ENCODE data around the gene TRAPPC4. TPM values are rescaled to one million over a fixed set of nuclear protein-coding genes. Genes with fewer than 3 reads are reported as not detected.

The TRAPPC4 gene
- total and polyA plus RNA-seq, 2 donors (not counting 1 experiment from before 2014, with no cell fraction given) = 60.6 to 109 TPM

DNA sequence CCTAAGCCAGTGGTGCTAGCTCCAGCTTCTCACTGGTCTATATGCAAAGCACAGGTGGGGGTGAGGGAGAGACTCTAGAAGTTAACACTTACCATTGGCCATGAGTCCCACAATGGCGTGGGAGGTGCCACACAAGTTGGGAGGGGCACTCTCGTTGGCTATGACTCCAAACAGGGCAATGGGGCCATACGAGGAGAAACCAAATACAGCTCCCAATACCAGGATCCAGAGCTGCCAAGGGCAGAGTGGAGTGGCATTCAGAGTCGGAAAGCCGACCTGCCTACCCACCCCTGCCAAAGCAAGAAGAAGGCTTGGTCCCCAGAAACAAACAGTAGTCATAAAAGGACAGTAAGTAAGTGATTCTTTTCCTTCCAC lies 6.5 kb downstream of the TRAPPC4 start:
- Histone ChIP-seq H3K27me3 (ENCODE audit: control insufficient read depth, insufficient read depth, low read length) (no peaks in the 10 kb centered on the region), H3K36me3 (ENCODE audit: control insufficient read depth, insufficient read depth, low read length) (peaks cover 18% of the 10 kb centered on the region), H3K27ac (ENCODE audit: insufficient read depth, low read length) (no peak overlapping the region), H4K20me1 (ENCODE audit: control insufficient read depth, extremely low read depth, insufficient read depth, low read length) (no peaks in the 10 kb centered on the region), H3K9ac (ENCODE audit: insufficient read depth, low read length) (no peak overlapping the region), H3K4me3 (replicated peaks in 1 of 4; ENCODE audit: control extremely low read depth in 1 of 4, insufficient read depth in 1 of 4, low read depth in 3 of 4, low read length in 4 of 4) (no peak overlapping the region), H3K9me3 (ENCODE audit: control insufficient read depth, insufficient read depth, low read depth, low read length) (no peaks in the 10 kb centered on the region), H2AFZ (ENCODE audit: low read length) (no peak overlapping the region), H3K4me1 (ENCODE audit: control insufficient read depth, extremely low read depth, insufficient read depth, low read length) (peaks cover under 1% of the 10 kb centered on the region), H3K79me2 (ENCODE audit: control insufficient read depth, insufficient read depth, low read length) (peaks cover 17% of the 10 kb centered on the region), H3K4me2 (ENCODE audit: extremely low read depth, insufficient read depth, low read length) (no peak overlapping the region)
- no peak for TF ChIP-seq EZH2 (IDR thresholded peaks at IDR 0.05; ENCODE audit: low read length, missing control alignments)
- TF ChIP-seq, protein P1, sequence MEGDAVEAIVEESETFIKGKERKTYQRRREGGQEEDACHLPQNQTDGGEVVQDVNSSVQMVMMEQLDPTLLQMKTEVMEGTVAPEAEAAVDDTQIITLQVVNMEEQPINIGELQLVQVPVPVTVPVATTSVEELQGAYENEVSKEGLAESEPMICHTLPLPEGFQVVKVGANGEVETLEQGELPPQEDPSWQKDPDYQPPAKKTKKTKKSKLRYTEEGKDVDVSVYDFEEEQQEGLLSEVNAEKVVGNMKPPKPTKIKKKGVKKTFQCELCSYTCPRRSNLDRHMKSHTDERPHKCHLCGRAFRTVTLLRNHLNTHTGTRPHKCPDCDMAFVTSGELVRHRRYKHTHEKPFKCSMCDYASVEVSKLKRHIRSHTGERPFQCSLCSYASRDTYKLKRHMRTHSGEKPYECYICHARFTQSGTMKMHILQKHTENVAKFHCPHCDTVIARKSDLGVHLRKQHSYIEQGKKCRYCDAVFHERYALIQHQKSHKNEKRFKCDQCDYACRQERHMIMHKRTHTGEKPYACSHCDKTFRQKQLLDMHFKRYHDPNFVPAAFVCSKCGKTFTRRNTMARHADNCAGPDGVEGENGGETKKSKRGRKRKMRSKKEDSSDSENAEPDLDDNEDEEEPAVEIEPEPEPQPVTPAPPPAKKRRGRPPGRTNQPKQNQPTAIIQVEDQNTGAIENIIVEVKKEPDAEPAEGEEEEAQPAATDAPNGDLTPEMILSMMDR (conservative IDR thresholded peaks at IDR 0.05 in 1 of 2, IDR thresholded peaks at IDR 0.05 in 1 of 2; ENCODE audit: low read depth in 1 of 2, low read length in 2 of 2) = no peak
- no peak for DNase-seq (ENCODE audit: low read depth in 2 of 2)

DNA sequence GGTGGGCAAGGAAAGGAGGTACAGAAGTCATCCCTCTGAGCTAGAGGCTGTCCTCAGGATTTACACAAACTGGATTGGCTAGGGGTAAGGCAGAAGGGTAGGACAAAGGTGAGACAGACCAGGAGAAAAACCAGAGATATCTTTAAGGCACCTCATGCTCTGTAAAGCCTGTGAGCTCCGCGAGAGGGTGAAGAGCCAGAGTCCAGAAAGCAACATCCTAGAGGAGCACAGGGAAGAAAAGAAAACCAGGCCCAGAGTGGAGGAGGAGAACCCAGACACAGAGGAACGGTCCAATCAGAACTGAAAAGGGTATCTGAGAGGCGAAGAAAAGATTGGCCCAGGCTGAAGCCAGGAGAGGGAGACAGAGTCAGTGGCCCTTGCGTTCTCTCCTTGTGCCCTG lies 7.0 kb downstream of the TRAPPC4 start:
- Histone ChIP-seq H3K27ac (ENCODE audit: insufficient read depth, low read length) (no peak overlapping the region), H3K4me3 (replicated peaks in 1 of 4; ENCODE audit: control extremely low read depth in 1 of 4, insufficient read depth in 1 of 4, low read depth in 3 of 4, low read length in 4 of 4) (no peak overlapping the region), H3K36me3 (ENCODE audit: control insufficient read depth, insufficient read depth, low read length) (peaks cover 18% of the 10 kb centered on the region), H3K9ac (ENCODE audit: insufficient read depth, low read length) (no peak overlapping the region), H3K4me2 (ENCODE audit: extremely low read depth, insufficient read depth, low read length) (no peak overlapping the region), H3K27me3 (ENCODE audit: control insufficient read depth, insufficient read depth, low read length) (no peaks in the 10 kb centered on the region), H3K79me2 (ENCODE audit: control insufficient read depth, insufficient read depth, low read length) (peaks cover 12% of the 10 kb centered on the region), H3K4me1 (ENCODE audit: control insufficient read depth, extremely low read depth, insufficient read depth, low read length) (no peaks in the 10 kb centered on the region), H2AFZ (ENCODE audit: low read length) (no peak overlapping the region), H3K9me3 (ENCODE audit: control insufficient read depth, insufficient read depth, low read depth, low read length) (no peaks in the 10 kb centered on the region), H4K20me1 (ENCODE audit: control insufficient read depth, extremely low read depth, insufficient read depth, low read length) (no peaks in the 10 kb centered on the region)
- TF ChIP-seq EZH2 (IDR thresholded peaks at IDR 0.05; ENCODE audit: low read length, missing control alignments) = no peak
- TF ChIP-seq, protein P1 (conservative IDR thresholded peaks at IDR 0.05 in 1 of 2, IDR thresholded peaks at IDR 0.05 in 1 of 2; ENCODE audit: low read depth in 1 of 2, low read length in 2 of 2) = no peak
- DNase-seq (ENCODE audit: low read depth in 2 of 2) = no peak

DNA sequence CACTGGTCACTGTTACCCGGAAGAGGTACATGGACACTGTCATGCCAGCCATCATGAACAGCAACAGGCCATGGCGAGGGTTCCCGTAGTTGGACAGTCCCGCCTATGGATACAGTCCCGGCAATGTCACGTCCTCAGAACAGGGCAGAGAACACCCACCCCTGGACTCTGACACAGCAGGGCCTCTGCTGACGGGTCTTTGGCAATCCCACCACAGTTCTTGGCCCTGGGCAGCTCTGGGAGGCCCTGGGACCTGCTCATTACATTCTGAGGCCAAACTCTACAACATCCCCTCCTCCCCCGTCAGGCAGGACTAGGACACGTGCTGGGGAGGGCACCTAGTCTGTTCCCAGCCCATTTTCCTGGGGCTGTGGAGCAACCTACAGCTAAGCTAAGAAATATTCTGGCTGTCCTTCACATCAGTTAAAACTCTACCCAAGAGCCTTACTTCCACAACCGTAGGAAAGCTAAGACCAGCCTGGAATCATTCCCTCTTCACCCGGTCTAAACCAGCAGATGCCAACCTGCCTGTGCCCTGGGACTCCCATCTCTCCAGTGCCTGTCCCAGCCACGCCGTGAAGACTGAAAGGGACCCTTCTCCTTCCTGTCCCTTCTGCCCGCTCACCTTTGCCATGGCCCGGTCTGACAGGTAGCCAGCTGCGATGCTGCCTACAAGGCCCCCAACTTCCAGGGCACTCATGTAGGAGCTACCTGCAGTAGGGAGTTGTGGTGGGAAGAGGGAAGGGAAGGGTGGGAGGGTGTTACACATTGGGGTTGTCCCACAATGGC lies 7.6 kb downstream of the TRAPPC4 start:
- H3K4me1 ChIP-seq (ENCODE audit: control insufficient read depth, extremely low read depth, insufficient read depth, low read length) = no peaks in the 10 kb centered on the region
- H3K9ac ChIP-seq (ENCODE audit: insufficient read depth, low read length) = no peak overlapping the region

More for the DNA sequence above, 7.6 kb downstream of the TRAPPC4 start:
- TF ChIP-seq, protein P1 (conservative IDR thresholded peaks at IDR 0.05 in 1 of 2, IDR thresholded peaks at IDR 0.05 in 1 of 2; ENCODE audit: low read depth in 1 of 2, low read length in 2 of 2) = no peak
- TF ChIP-seq EZH2 (IDR thresholded peaks at IDR 0.05; ENCODE audit: low read length, missing control alignments) = no peak
- no peak for DNase-seq (ENCODE audit: low read depth in 2 of 2)
- Histone ChIP-seq H3K4me2 (ENCODE audit: extremely low read depth, insufficient read depth, low read length) (no peak overlapping the region), H3K9me3 (ENCODE audit: control insufficient read depth, insufficient read depth, low read depth, low read length) (no peaks in the 10 kb centered on the region), H4K20me1 (ENCODE audit: control insufficient read depth, extremely low read depth, insufficient read depth, low read length) (no peaks in the 10 kb centered on the region), H3K36me3 (ENCODE audit: control insufficient read depth, insufficient read depth, low read length) (peaks cover 18% of the 10 kb centered on the region), H2AFZ (ENCODE audit: low read length) (no peak overlapping the region), H3K4me3 (replicated peaks in 1 of 4; ENCODE audit: control extremely low read depth in 1 of 4, insufficient read depth in 1 of 4, low read depth in 3 of 4, low read length in 4 of 4) (no peak overlapping the region), H3K79me2 (ENCODE audit: control insufficient read depth, insufficient read depth, low read length) (peaks cover 7% of the 10 kb centered on the region), H3K27me3 (ENCODE audit: control insufficient read depth, insufficient read depth, low read length) (no peaks in the 10 kb centered on the region), H3K27ac (ENCODE audit: insufficient read depth, low read length) (no peak overlapping the region)

Measured in fibroblast of lung (primary cell).